ENCODE measurements around the gene HOXB2.
"Not testable (repeated sequence)": the region's sequence is repeated elsewhere in the genome, so short reads cannot be mapped to it uniquely, and the experiment has no call there.

Gene HOXB2

DNA sequence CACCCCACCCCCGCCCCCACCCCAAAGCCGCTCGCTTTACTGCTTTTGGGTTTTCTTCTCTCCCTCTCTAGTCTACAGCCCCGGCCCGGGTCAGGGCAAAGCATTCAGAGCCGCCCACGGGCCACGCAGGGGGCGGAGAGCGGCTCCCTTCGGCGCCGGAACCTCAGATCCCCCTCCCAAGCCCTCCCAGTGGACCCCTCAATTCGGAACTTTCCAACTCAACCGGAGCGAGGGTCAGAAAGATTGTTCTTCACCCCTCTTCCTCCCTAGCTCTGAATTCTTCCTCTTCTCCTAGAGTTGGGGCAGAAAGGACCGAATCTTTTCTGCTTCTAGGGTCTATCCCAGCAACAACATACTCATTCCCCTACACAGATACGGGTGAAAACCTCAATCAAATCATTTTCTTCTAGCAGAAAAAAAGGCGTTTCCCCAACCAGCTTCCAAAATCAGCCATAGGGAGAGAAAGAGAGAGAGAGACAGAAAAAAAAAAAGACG is 1.0 kb downstream of the HOXB2 start:
- in situ Hi-C loops (cut with MboI; ENCODE audit: low sequenced_read_pairs), result no loop called here

DNA sequence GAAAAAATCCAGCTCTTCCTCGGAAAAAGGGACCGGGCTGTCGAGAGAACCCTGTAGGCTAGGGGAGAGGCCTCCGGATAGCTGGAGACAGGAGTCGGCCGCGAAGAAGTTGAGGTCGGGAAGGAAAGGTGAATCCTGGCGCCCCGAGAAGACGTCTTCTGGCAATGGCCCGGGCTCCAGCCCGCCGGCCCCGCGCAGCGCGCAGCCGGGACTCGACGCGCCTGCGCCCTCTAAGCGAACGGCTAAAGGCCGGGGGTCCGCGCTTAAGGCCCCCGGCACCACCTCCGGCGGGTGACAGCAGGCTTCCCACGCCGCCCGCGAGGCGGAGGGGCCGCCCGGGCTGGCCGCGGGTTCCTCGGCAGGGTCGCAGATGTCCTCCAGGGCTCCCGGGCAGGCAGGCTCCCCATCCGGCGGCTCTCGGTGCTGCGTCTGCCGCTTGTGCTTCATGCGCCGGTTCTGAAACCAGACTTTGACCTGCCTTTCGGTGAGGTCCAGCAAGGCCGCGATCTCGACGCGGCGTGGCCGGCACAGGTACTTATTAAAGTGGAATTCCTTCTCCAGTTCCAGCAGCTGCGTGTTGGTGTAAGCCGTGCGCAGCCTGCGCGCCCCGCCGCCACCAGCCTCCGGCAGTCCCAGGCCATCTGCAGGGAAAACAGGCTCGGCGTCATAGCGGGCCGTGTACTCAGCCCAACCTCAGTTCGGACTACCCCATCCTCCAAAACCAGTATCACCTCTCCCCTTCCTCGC is 1.6 kb downstream of the HOXB2 start:
- in situ Hi-C loops (cut with MboI; ENCODE audit: low sequenced_read_pairs), result no loop called here

DNA sequence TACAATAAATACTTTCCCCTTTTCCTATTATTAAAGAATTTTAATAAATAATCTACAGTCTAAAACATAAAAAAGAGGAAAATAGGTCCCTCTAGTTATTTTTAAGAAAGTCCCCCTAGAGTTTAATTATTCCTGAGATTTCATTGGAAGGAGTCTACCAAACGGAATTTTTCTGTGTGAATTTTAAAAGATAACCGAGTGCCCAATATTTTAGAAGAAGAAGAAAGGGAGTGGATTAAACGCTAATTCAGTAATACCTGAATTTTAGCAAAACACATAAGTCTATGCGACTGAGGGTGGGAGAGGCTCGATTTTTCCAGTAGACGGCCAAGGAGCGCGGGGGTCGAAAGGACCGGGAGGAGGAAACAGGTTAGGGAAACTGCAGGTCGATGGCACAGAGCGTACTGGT is 2.2 kb downstream of the HOXB2 start:
- in situ Hi-C loops (cut with MboI; ENCODE audit: low sequenced_read_pairs), result no loop called here

DNA sequence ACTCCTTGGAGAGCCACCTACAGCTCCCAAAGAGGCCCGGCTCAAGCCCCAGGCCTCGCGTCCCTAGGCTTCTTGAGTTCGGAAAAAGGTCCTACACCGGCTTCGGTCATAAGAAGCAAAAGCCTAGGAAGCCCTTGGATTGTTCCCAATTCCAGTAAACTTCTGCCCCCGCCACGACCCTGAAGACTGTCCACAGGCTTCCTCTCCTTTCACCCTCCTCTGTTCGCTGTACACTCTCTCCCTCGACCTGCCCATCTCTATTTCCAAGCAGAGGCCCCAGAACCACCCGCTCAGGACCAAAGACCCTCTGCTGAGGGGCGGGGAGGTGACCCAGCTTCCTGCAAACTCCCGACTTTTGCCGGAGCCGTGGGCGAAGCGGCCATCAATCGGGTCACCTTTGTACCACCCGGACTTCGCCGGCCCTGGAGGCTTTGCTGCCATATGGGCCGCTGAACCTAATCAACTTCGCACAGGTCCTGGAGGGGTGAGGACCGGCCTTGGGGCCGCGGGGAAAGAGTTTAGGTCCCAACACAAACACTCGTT is 2.7 kb downstream of the HOXB2 start:
- in situ Hi-C loops (cut with MboI; ENCODE audit: low sequenced_read_pairs), result no loop called here

DNA sequence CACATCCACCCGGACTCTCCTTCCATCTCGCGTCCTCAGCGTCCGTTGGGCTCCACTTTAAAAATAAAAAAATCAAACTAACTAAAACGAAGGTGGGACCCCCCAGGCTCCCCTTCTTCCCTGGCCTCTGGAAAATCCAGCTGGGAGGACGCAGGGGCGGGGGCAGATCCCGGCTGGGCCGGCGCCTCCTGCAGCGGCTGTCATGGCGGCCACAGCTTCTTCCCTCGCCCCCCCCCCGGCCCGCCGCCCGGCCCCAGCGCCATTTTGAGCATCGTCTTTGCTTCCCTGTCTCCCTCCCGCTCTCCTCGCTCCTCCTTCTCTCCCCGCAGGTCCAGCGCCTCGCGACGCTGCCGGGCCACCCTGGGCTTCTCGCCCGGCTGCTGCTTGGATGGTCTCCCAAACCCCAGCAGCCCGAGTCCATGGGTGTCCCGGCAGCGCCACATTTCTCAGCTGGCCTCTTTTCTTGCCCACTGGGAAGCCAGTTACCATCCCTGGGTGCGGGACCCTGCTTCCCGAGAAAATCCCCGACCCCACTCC is 3.3 kb downstream of the HOXB2 start:
- in situ Hi-C loops (cut with MboI; ENCODE audit: low sequenced_read_pairs), result no loop called here

DNA sequence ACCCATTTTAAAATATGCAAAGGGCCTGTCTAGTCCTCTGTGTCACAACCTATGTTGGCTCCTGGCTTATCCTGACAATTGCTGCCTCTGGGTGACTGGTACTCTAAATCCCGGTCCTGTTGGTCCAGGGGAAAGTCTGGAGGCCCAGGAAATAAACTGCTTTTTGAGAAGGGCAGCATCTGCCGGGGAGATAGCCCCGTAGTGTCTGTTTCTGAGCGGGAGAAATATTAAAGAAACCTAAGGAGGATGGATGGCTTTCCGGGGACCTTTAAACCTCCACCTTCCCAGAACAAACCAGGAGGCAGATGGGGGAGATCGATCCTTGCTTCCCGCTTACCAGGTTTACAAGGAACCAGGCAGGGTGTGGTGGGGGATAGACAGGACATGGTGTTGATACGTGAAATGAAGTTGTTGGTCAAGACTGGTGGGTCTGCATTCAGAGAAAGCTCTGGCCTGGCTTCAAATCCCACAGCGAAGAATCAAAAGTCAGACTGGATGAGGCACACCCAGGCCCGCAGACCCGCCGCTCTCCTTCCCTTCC is 3.8 kb downstream of the HOXB2 start:
- in situ Hi-C loops (cut with MboI; ENCODE audit: low sequenced_read_pairs), result no loop called here

DNA sequence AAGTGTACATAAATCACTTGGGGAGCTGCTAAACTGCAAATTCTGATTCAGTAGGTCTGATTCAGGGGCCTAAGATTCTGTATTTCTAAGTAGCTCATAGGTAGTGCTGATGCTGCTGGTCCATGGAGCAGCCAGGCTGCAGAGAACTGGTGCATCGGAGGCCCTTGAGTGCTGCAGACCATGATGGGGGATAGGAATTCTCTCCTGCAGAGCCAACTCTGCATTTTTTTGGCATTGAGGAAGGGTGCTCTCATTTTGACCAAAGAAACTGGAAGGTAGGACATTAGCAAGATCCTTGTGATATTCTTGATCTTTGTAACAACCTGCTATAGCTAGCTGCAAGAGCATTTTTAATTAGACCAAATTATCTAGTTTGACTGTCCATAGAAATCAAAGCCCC is 4.7 kb downstream of the HOXB2 start:
- in situ Hi-C loops (cut with MboI; ENCODE audit: low sequenced_read_pairs), result no loop called here

DNA sequence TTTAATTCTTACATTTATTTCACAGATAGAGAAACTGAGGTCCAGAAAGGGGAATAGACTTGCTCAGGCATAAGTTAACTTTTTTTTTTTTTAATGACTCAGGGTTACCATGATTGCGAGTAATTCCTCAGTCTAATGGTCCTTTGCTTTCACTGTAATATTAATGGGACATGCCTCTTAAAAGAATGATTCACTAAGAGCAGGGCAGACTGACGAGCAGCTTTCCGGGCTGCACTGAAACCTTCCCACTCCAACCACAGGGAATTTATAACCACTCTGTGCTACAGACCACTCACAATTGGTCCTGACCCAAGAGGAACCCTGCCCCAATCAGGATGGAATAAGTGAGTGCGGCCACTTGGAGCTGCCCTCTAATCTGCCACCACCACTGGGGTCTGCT is 5.7 kb downstream of the HOXB2 start:
- in situ Hi-C loops (cut with MboI; ENCODE audit: low sequenced_read_pairs), result no loop called here

DNA sequence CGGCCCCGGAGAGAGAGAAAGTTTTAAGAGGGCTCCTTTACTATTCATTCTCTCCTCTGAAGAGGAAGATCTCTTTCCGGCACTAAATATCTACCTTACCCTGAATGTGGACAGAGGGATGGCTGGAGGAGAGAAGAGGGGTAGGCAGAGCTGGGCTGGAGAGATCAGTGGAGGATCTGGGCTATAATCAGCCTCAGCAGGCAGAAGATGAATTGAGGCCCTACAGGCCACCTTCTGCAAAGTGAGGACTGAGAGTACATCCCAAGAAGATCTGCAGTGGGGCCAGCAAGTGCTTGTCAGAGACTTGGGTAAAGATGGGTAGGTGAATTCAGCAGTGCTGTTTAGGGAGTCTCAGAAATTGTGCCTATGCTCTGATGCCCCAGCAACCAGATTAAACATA is 7.6 kb downstream of the HOXB2 start:
- in situ Hi-C loops (cut with MboI; ENCODE audit: low sequenced_read_pairs), result no loop called here

DNA sequence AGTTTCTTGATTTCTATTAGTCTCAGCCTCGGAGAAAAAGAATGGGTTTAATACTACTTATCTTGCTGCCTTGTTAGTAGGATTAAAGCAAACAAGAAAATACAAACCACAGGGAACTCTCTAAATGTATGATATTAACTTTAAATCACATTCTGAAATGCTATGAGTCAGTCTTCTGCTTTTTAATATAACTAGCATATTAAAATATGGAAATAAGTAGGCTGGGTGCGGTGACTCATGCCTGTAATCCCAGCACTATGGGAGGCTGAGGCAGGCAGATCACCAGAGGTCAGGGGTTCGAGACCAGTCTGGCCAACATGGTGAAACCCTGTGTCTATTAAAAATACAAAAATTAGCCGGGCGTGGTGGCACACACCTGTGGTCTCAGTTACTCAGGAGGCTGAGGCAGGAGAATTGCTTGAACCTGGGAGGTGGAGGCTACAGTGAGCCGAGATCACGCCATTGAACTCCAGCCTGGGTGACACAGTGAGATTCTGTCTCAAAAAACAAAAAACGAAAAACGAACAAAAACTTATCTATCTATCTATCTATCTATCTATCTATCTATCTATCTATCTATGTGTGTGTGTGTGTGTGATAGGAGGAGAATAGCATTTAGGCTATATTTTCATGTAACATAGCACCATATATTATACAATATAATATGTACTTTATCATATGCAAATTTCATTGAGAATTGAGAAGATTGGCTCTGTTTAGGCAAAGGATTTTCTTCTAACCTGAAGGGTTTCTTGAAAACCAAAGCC is 8.9 kb downstream of the HOXB2 start:
- in situ Hi-C loops (cut with MboI; ENCODE audit: low sequenced_read_pairs), result not testable (repeated sequence)

DNA sequence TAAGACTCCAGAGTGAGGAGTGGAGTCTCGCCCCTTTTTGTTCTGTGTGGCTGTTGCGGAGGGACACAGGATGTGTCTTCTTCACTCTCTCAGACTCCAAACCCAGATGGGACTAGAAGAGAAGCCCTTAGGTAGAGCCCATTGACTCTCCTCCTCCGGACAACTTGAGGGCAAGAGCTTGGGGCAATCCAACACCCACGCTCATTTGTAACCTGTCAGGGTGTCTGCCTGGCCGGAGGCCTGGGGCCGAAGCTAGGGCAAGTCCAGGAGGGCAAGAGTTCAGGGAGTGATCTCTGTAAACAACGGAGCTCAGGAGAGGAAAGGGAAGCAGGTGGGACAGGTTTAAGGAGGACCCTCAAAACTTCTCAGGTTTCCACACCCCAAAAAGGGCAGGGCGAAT is 12.6 kb downstream of the HOXB2 start:
- in situ Hi-C loops (cut with MboI; ENCODE audit: low sequenced_read_pairs), result no loop called here

DNA sequence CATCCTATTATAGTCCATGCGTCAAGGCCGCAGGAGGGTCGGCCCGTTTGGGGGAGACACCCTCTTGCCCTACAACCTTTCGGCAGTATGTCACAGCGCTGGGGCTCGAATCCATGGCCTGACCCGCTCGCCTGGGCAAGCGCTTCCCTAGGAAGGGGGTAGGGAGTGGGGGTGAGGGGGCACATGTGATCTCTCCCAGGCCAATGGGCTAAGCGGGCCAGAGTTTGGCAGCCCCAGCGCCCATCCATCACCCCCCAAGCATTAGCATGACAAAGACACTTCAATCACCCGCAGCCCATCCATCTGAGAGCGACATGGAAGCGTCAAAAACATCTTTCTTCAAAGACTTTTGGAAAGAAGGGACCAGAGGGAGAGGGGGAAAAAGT is 14.0 kb downstream of the HOXB2 start, which contains the start of gene HOXB1:
TSS of gene HOXB1 (minus strand) at position 125 of the 386 bp plus-strand sequence. CDS start at position 18, 107 bp downstream.
- in situ Hi-C loops (cut with MboI; ENCODE audit: low sequenced_read_pairs), result no loop called here

DNA sequence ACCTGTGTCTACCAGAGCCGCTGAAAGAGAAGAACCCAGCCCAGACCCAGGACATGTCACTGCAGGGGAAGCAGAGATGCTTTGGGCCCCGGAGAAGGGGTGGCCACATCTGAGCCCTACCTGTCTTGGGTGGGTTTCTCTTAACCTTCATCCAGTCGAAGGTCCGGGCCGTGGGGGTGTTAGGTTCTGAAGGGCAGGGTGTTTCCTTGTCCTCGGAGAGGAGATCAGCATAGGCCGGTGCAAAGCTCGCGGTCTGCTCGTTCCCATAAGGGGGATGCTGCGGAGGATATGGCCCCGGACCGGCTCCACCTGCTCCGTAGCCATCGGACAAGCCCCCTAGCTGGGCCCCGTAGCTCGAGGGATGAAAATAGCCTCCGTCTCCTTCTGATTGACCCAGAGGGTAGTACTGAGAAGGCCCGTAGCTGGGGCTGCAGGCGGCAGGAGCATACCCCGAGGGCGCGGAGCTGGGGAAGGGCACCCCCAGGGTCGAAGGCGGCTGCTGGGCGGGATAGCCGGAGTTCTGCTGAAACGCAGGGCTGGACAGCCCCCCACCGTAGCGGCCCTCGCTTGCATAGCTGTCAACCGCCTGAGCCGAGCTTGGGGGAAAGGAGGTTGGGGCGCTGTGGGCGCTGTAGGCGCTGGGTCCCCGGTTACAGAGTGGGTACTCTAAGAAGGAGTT is 14.6 kb downstream of the HOXB2 start:
- in situ Hi-C loops (cut with MboI; ENCODE audit: low sequenced_read_pairs), result no loop called here

DNA sequence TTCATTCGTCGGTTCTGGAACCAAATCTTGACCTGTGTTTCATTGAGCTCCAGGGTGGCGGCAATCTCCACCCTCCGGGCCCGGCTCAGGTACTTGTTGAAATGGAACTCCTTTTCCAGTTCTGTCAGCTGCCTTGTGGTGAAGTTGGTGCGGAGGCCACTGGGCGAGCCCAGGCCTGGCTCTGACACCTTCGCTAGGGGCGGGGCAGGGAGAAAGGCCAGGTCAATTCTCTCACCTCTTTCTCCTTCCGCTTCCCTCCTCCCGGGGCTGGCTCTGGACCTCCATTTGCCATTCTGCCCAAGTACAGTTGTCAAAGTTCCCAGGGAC is 15.3 kb downstream of the HOXB2 start:
- in situ Hi-C loops (cut with MboI; ENCODE audit: low sequenced_read_pairs), result no loop called here

DNA sequence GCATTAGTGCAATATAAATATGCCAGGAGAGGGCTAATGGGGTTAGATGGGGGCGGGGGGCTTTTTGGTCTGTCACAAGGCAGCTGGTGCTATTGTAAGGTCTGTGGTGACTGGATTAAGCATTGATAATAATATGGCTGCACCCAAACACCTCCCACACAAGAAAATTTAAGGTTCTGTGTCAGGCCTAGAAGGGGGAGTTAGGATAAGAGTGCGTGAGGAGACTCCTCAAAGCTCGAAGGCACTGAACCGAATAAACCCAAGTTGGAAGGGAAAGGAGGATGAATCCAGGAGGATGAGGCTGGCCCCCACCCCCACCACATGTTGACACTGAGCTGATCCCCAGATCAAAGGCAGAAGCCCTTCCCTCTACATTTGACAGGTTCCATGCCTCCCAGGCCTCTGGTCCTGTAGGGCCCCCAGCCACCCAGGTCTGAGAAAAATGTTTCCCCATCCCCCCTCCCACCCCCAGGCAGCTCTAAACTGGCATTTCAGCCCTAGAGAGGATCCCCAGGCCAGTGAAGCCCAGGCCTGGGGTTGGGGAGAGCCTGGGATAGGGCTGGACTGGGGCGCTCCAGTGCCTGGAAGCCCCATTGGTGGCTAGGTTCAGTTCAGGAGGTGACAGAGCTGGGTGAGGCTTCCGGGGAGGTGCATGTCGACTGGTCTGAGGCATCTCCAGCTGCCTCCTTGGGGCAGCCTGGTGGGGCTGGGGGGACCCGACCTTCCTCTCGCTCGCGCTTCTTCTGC is 15.8 kb downstream of the HOXB2 start:
- in situ Hi-C loops (cut with MboI; ENCODE audit: low sequenced_read_pairs), result no loop called here

DNA sequence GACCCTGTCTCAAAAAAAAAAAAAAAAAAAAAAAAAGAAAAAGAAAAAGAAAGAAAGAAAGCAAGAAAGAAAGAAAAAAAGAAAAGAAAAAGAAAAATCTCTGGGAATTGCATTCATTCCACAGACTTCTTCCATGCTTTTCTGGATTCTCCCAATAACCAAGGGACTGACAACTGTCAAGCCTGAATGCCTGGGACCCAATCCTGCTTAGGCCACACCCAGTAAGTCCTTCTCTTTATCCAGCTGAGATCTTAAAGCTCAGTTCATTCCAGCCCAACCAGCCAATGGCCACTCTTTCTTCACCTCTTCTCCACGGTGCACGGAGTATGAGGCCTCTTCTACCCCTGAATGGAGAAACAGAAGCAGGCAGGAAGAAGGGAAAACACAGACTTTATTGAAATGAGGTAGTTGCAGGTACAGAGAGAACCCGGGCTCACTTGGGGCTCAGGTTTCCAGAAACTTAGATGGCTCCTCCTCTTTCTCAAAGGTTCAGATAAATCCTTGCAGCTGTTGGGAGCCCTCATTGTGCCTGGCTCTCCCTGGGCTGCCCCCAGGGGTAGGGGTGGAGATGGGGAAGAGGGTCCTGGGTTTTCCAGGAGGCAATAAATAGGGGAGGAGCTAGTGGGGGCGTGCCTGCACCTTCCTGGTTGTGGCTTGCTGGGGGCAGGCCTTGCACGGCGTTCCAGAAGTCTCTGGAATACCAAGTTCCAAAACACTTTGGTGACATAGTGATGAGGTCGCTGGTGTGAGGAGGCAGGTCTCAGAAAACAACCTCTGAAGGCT is 16.6 kb downstream of the HOXB2 start:
- in situ Hi-C loops (cut with MboI; ENCODE audit: low sequenced_read_pairs), result no loop called here

DNA sequence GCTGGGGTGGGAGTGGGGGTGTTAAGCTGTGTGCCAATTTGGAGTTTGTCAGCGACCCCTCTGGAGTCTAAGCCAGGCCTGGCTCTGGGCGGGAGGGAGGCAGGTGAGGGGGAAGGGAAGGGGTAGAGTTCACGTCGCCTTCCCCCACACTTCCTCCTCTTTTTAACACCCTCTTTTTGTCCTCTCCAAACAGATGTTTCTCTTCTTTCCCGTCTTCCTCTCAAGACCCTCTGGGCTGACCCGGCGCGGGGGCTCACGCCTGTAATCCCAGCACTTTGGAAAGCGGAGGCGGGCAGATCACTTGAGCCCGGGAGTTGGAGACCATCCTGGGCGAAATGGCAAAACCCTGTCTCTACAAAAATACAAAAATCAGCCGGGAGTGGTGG is 17.4 kb downstream of the HOXB2 start:
- in situ Hi-C loops (cut with MboI; ENCODE audit: low sequenced_read_pairs), result no loop called here

DNA sequence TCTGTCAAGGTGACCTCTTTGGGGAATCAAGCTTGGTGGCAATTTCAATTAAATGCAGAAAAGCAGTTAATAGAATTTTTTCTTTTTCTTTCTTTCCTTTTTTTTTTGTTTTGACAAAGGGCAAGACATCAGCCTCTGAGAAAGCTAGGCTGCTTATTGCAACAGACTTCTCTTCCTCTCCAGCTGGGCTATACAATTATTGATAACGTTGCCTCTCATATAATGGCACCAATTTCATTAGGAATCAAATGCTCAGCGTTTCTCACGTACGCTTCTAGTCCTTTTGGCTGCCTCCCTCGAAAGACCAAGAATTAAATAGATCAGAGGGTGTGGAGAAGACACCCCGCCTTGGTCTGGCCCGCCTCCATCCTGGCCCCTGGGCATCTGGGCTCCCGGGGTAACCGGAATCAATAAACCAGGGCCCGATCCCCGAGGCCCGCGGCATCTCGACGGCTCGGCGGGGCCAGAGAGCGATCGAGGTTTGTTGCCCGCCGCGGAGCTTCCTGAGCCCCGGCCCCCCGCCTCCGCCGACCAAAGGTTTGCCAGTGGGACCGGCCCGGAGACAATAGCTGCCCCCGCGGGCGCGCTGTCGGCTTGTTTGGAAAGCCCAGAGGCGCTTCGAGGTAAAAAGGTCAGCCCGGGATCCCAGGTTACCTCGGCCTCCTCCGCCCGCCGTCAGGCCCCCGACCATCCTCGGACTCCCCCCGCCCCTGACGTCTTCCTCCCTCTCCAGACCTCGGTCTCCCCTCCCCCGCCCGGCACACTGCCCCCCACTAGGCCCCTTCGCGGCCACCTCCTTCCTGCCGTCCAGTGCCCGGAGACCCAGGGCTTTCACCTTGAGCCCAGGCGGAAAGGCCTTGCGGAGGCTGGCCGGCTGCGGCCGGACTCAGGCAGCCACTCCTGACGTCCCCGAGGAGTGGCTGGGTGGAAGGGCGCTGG is 18.0 kb downstream of the HOXB2 start:
- in situ Hi-C loops (cut with MboI; ENCODE audit: low sequenced_read_pairs), result no loop called here

All from HL-60/S4 treated with phorbol 12-myristate 13-acetate at 8.2 ng/mL for 4 days and 3 days (cell line).